ENCODE results near the gene COL6A5. TPM values are rescaled to one million over a fixed set of nuclear protein-coding genes. Genes with fewer than 3 reads are reported as not detected.
"Not testable (repeated sequence)": the region's sequence is repeated elsewhere in the genome, so short reads cannot be mapped to it uniquely, and the experiment has no call there.

COL6A5 gene
- total and polyA plus RNA-seq, 7 donors: not detected

- DNase-seq: no peak
- no peak overlapping the region for H3K27ac ChIP-seq
- H3K9me3 ChIP-seq: no peaks in the 10 kb centered on the region
- no peaks in the 10 kb centered on the region for H3K36me3 ChIP-seq (ENCODE audit: insufficient read depth in 1 of 2, low read depth in 1 of 2)
- H3K27me3 ChIP-seq (ENCODE audit: insufficient read depth in 3 of 3, low read length in 2 of 3): no peaks in the 10 kb centered on the region
- no peak for ATAC-seq
- H3K4me1 ChIP-seq: no peaks in the 10 kb centered on the region
- 72 to 82% (median 79%) methylated on average over 3 of the region's 3 CpGs for WGBS, 3 donors
- intact Hi-C loops (cut with DNase I): no loop called here
- H3K4me3 ChIP-seq: no peak overlapping the region
- TF ChIP-seq CTCF (IDR thresholded peaks at IDR 0.05): no peak
Observed at GRCh38 chr3:130393594-130393993, 48.1 kb downstream of the COL6A5 start.

- no peaks in the 10 kb centered on the region for H3K9me3 ChIP-seq
- H3K27me3 ChIP-seq (ENCODE audit: insufficient read depth in 3 of 3, low read length in 2 of 3): no peaks in the 10 kb centered on the region
- H3K4me1 ChIP-seq: no peaks in the 10 kb centered on the region
- no peak for ATAC-seq
- H3K4me3 ChIP-seq: no peak overlapping the region
- H3K36me3 ChIP-seq (ENCODE audit: insufficient read depth in 1 of 2, low read depth in 1 of 2): no peaks in the 10 kb centered on the region
- intact Hi-C loops (cut with DNase I): no loop called here
- H3K27ac ChIP-seq: no peak overlapping the region
- no peak for TF ChIP-seq CTCF (IDR thresholded peaks at IDR 0.05)
- WGBS, 3 donors: 61 to 65% (median 62%) methylated on average over 2 of the region's 2 CpGs
- no peak for DNase-seq
Observed at GRCh38 chr3:130395331-130395730, 49.9 kb downstream of the COL6A5 start.

GRCh38 chr3:130395916-130396315 lies 50.4 kb downstream of the COL6A5 start:
- no peak for TF ChIP-seq CTCF (IDR thresholded peaks at IDR 0.05)
- H3K27ac ChIP-seq: no peak overlapping the region

GRCh38 chr3:130404401-130404800 lies 58.9 kb downstream of the COL6A5 start:
- Histone ChIP-seq H3K4me3 (no peak overlapping the region), H3K4me1 (no peaks in the 10 kb centered on the region), H3K9me3 (no peaks in the 10 kb centered on the region), H3K27ac (no peak overlapping the region), H3K27me3 (ENCODE audit: insufficient read depth in 3 of 3, low read length in 2 of 3) (peaks cover 0 to 3% (median 0%) of the 10 kb centered on the region in 3 donors), H3K36me3 (ENCODE audit: insufficient read depth in 1 of 2, low read depth in 1 of 2) (no peaks in the 10 kb centered on the region)
- ATAC-seq (no peak), DNase-seq (no peak)
- TF ChIP-seq CTCF (IDR thresholded peaks at IDR 0.05): no peak
- intact Hi-C loops (cut with DNase I): no loop called here

More at GRCh38 chr3:130395916-130396315, 50.4 kb downstream of the COL6A5 start:
- no peaks in the 10 kb centered on the region for H3K36me3 ChIP-seq (ENCODE audit: insufficient read depth in 1 of 2, low read depth in 1 of 2)
- no peaks in the 10 kb centered on the region for H3K27me3 ChIP-seq (ENCODE audit: insufficient read depth in 3 of 3, low read length in 2 of 3)
- 41 to 56% (median 42%) methylated on average over 2 of the region's 2 CpGs for WGBS, 3 donors
- ATAC-seq (peak in 1 of 4 donors; percentile 51), DNase-seq (no peak)
- H3K4me3 ChIP-seq: no peak overlapping the region
- no peaks in the 10 kb centered on the region for H3K9me3 ChIP-seq
- intact Hi-C loops (cut with DNase I): no loop called here
- no peaks in the 10 kb centered on the region for H3K4me1 ChIP-seq

- Histone ChIP-seq H3K4me3 (no peak overlapping the region), H3K36me3 (ENCODE audit: insufficient read depth in 1 of 2, low read depth in 1 of 2) (no peaks in the 10 kb centered on the region), H3K27me3 (ENCODE audit: insufficient read depth in 3 of 3, low read length in 2 of 3) (peaks cover 0 to 3% (median 0%) of the 10 kb centered on the region in 3 donors), H3K4me1 (no peaks in the 10 kb centered on the region), H3K9me3 (no peaks in the 10 kb centered on the region), H3K27ac (no peak overlapping the region)
- TF ChIP-seq CTCF (IDR thresholded peaks at IDR 0.05): no peak
- intact Hi-C loops (cut with DNase I): no loop called here
- 59 to 68% (median 61%) methylated on average over 3 of the region's 3 CpGs for WGBS, 3 donors
- no peak for ATAC-seq
- DNase-seq: no peak
Observed at GRCh38 chr3:130405956-130406355, 60.5 kb downstream of the COL6A5 start.

- H3K4me1 ChIP-seq; H3K4me3 ChIP-seq; H3K36me3 ChIP-seq (ENCODE audit: insufficient read depth in 1 of 2, low read depth in 1 of 2); H3K27me3 ChIP-seq (ENCODE audit: insufficient read depth in 3 of 3, low read length in 2 of 3); ATAC-seq; H3K9me3 ChIP-seq; H3K27ac ChIP-seq; DNase-seq; intact Hi-C loops (cut with DNase I): not testable (repeated sequence)
- WGBS, 3 donors: 69 to 77% (median 72%) methylated on average over 8 to 10 of the region's 10 CpGs
Observed at GRCh38 chr3:130408253-130408652, 62.8 kb downstream of the COL6A5 start.
